Upper lobe of left lung (tissue), 6 donors: ENCODE data around the gene SMIM10L1. TPM values are rescaled to one million over a fixed set of nuclear protein-coding genes. Genes with fewer than 3 reads are reported as not detected.

Experiments
- ATAC-seq, 2 donors: fragments of 200-7000 bp; cut with Tn5 transposase; one replicate each; pipeline ENCODE4 v1.9.1; 2022; ENCODE audit warnings: mild to moderate bottlenecking in 2 of 2, moderate library complexity in 2 of 2; ENCODE audit not compliant: low FRiP score in 2 of 2
- DNase-seq, 2 donors: peaks; one replicate each; pipeline ENCODE4 v3.0.0-alpha.2; 2019 to 2020
- H3K27ac ChIP-seq, 4 donors: fragments of 200-600 bp; sonication (generic); one replicate each; pipeline ENCODE4 v1.5.1; 2016 to 2019
- H3K27me3 ChIP-seq, 4 donors: fragments of 200-600 bp; sonication (generic); one replicate each; pipeline ENCODE4 v1.5.1; 2017 to 2019
- H3K36me3 ChIP-seq, 4 donors: fragments of 200-600 bp; sonication (generic); one replicate each; pipeline ENCODE4 v1.5.1; 2016 to 2019
- H3K4me1 ChIP-seq, 4 donors: fragments of 200-600 bp; sonication (generic); one replicate each; pipeline ENCODE4 v1.5.1; 2018 to 2019
- H3K4me3 ChIP-seq, 4 donors: fragments of 200-600 bp; sonication (generic); one replicate each; pipeline ENCODE4 v1.5.1; 2017 to 2019; ENCODE audit warnings: mild to moderate bottlenecking in 2 of 4, moderate library complexity in 1 of 4
- H3K9me3 ChIP-seq, 4 donors: fragments of 200-600 bp; sonication (generic); one replicate each; pipeline ENCODE4 v1.5.1; 2018 to 2019
- CTCF ChIP-seq, 6 experiments: fragments of 450-650 bp in 4 of 6; fragments of 200-600 bp in 2 of 6; sonication (generic) in 2 of 6; IDR thresholded peaks; one replicate each; pipeline ENCODE4 v1.5.1; 2016 to 2019; ENCODE audit warnings: antibody characterized with exemption in 6 of 6
- EP300 ChIP-seq, 4 donors: sonication (generic); formaldehyde crosslinking; IDR thresholded peaks; one replicate each; pipeline ENCODE4 v1.5.1; 2017; ENCODE audit warnings: antibody characterized with exemption in 4 of 4, control low read depth in 2 of 4
- POLR2A ChIP-seq, 4 donors: fragments of 450-650 bp; IDR thresholded peaks; one replicate each; pipeline ENCODE4 v1.5.1; 2016 to 2017; ENCODE audit warnings: antibody characterized with exemption in 4 of 4, mild to moderate bottlenecking in 2 of 4
- POLR2AphosphoS5 ChIP-seq, 2 donors: sonication (generic); formaldehyde crosslinking; IDR thresholded peaks; one replicate each; pipeline ENCODE4 v1.5.1; 2017; ENCODE audit warnings: antibody characterized with exemption in 2 of 2
- WGBS, 2 donors: methylation state at CpG; one replicate each; pipeline ENCODE4 v1.1.5; 2017 to 2018; 5-methylcytosine and 5-hydroxymethylcytosine counted together
- total RNA-seq, 6 donors: library from RNA; depleted of rRNA in 4 of 6; stranded (reverse); fragments of >200 nt in 4 of 6; gene quantifications; one replicate each; pipeline versions ENCODE4 v1.1.0 to v1.2.1, GENCODE V29; 2016 to 2021
- donor health status: DM: no; HTN: no; CAD: no; lungs with moderate emphysema.
- donor health status: DM: no; HTN: yes; CAD: no; lungs with severe emphysema.

The SMIM10L1 gene
- total RNA-seq, 6 donors from 2014 or later, result 1.3 to 9.2 (median 8.1) TPM

- WGBS, 2 donors, result 50 to 71% methylated on average over 1 of the region's 1 CpG
- Histone ChIP-seq H3K27me3 (no peaks in the 10 kb centered on the region), H3K27ac (no peak overlapping the region), H3K36me3 (no peaks in the 10 kb centered on the region), H3K4me1 (no peaks in the 10 kb centered on the region), H3K9me3 (no peaks in the 10 kb centered on the region), H3K4me3 (no peak overlapping the region)
- no peak for TF ChIP-seq CTCF (IDR thresholded peaks at IDR 0.05)
- no peak for TF ChIP-seq EP300 (IDR thresholded peaks at IDR 0.05)
- no peak for TF ChIP-seq POLR2A (IDR thresholded peaks at IDR 0.05)
- no peak for TF ChIP-seq POLR2AphosphoS5 (IDR thresholded peaks at IDR 0.05)
- no peak for ATAC-seq
- DNase-seq, result no peak
Observed at GRCh38 chr12:11150832-11151231, 20.2 kb upstream of the SMIM10L1 start.

GRCh38 chr12:11152725-11153124 lies 18.3 kb upstream of the SMIM10L1 start:
- Histone ChIP-seq H3K9me3 (no peaks in the 10 kb centered on the region), H3K36me3 (no peaks in the 10 kb centered on the region), H3K27ac (no peak overlapping the region), H3K4me1 (no peaks in the 10 kb centered on the region), H3K27me3 (no peaks in the 10 kb centered on the region), H3K4me3 (no peak overlapping the region)
- WGBS, 2 donors, result 93 to 98% methylated on average over 2 of the region's 2 CpGs
- no peak for TF ChIP-seq CTCF (IDR thresholded peaks at IDR 0.05)
- no peak for TF ChIP-seq EP300 (IDR thresholded peaks at IDR 0.05)
- TF ChIP-seq POLR2A (IDR thresholded peaks at IDR 0.05), result no peak
- TF ChIP-seq POLR2AphosphoS5 (IDR thresholded peaks at IDR 0.05), result no peak
- DNase-seq (no peak), ATAC-seq (no peak)

GRCh38 chr12:11154400-11154925 lies 16.5 kb upstream of the SMIM10L1 start:
- Histone ChIP-seq H3K36me3 (no peaks in the 10 kb centered on the region), H3K27ac (no peak overlapping the region), H3K9me3 (no peaks in the 10 kb centered on the region), H3K4me1 (peaks cover 0 to 9% (median under 1%) of the 10 kb centered on the region in 4 donors), H3K4me3 (no peak overlapping the region), H3K27me3 (no peaks in the 10 kb centered on the region)
- TF ChIP-seq POLR2A (IDR thresholded peaks at IDR 0.05) (no peak), CTCF (IDR thresholded peaks at IDR 0.05) (no peak), EP300 (IDR thresholded peaks at IDR 0.05) (no peak), POLR2AphosphoS5 (IDR thresholded peaks at IDR 0.05) (no peak)
- no peak for ATAC-seq
- DNase-seq, result no peak
- 85 to 90% methylated on average over 1 of the region's 1 CpG for WGBS, 2 donors

GRCh38 chr12:11158885-11159444 lies 12.0 kb upstream of the SMIM10L1 start:
- TF ChIP-seq POLR2AphosphoS5 (IDR thresholded peaks at IDR 0.05) (no peak), EP300 (IDR thresholded peaks at IDR 0.05) (no peak), CTCF (IDR thresholded peaks at IDR 0.05) (no peak), POLR2A (IDR thresholded peaks at IDR 0.05) (no peak)
- H3K27me3 ChIP-seq, result no peaks in the 10 kb centered on the region
- no peaks in the 10 kb centered on the region for H3K36me3 ChIP-seq
- 43 to 47% methylated on average over 5 of the region's 5 CpGs for WGBS, 2 donors
- peaks cover 0 to 9% (median 2%) of the 10 kb centered on the region in 4 donors for H3K4me1 ChIP-seq
- DNase-seq (no peak), ATAC-seq (no peak)
- H3K4me3 ChIP-seq, result no peak overlapping the region
- no peaks in the 10 kb centered on the region for H3K9me3 ChIP-seq
- no peak overlapping the region for H3K27ac ChIP-seq

- H3K36me3 ChIP-seq, result peaks cover 0 to 7% (median 0%) of the 10 kb centered on the region in 4 donors
- DNase-seq (no peak), ATAC-seq (no peak)
- H3K4me3 ChIP-seq, result no peak overlapping the region
- no peak for TF ChIP-seq CTCF (IDR thresholded peaks at IDR 0.05)
- no peak for TF ChIP-seq POLR2AphosphoS5 (IDR thresholded peaks at IDR 0.05)
- no peak for TF ChIP-seq POLR2A (IDR thresholded peaks at IDR 0.05)
- no peak for TF ChIP-seq EP300 (IDR thresholded peaks at IDR 0.05)
- H3K9me3 ChIP-seq, result no peaks in the 10 kb centered on the region
- no peaks in the 10 kb centered on the region for H3K27me3 ChIP-seq
- H3K4me1 ChIP-seq, result peaks cover 0 to 9% (median 2%) of the 10 kb centered on the region in 4 donors
- 93 to 96% methylated on average over 1 of the region's 1 CpG for WGBS, 2 donors
- H3K27ac ChIP-seq, result no peak overlapping the region
Observed at GRCh38 chr12:11162502-11162901, 8.5 kb upstream of the SMIM10L1 start.
